Measurements from ENCODE around the gene PTAFR. TPM values are rescaled to one million over a fixed set of nuclear protein-coding genes. Genes with fewer than 3 reads are reported as not detected.

Gene PTAFR
- total RNA-seq, 1 donor from 2014 or later: 0.19 TPM

DNA sequence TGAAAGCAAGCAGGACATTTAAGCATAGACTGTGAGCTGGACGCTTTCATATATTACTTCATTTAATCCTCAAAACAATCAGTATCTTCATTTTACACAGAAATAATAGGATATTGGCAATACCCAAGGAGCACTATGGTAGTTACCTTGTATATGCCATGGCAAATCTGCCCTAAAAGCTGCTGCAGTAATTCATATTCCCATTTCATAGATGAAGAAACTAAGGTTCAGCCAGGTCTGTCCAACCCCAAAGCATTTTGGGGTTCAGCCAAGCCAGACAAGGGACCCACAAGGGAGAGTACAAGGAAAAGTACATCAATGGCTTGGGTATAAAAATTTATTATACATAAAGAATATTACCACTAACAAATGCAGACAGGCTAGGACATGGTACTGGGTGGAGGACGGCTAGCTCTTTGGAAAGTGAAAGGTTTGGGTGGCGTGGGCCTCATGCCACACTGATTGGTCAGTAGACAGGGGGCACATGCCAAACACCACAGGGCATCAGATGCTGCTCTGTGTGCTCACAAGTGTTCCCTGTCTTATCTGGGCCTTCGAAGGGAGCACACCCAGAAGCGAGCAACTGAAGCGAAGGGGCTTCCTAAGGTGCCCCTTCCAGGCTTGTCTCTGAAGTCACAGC lies 23.9 kb upstream of the PTAFR start:
- Mint-ChIP-seq H3K9me3 (ENCODE audit: low read depth) (no peaks in the 10 kb centered on the region), H3K27ac (peak overlapping the region; percentile 16), H3K4me3 (ENCODE audit: low read depth) (no peak overlapping the region), H3K4me1 (ENCODE audit: low read depth) (no peaks in the 10 kb centered on the region), H3K27me3 (no peaks in the 10 kb centered on the region), H3K36me3 (ENCODE audit: insufficient read depth) (peaks cover 26% of the 10 kb centered on the region)
- DNase-seq (ENCODE audit: low spot score, unreplicated experiment): no peak
- TF ChIP-seq, protein P1, sequence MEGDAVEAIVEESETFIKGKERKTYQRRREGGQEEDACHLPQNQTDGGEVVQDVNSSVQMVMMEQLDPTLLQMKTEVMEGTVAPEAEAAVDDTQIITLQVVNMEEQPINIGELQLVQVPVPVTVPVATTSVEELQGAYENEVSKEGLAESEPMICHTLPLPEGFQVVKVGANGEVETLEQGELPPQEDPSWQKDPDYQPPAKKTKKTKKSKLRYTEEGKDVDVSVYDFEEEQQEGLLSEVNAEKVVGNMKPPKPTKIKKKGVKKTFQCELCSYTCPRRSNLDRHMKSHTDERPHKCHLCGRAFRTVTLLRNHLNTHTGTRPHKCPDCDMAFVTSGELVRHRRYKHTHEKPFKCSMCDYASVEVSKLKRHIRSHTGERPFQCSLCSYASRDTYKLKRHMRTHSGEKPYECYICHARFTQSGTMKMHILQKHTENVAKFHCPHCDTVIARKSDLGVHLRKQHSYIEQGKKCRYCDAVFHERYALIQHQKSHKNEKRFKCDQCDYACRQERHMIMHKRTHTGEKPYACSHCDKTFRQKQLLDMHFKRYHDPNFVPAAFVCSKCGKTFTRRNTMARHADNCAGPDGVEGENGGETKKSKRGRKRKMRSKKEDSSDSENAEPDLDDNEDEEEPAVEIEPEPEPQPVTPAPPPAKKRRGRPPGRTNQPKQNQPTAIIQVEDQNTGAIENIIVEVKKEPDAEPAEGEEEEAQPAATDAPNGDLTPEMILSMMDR (IDR thresholded peaks at IDR 0.05; ENCODE audit: unreplicated experiment): no peak

DNA sequence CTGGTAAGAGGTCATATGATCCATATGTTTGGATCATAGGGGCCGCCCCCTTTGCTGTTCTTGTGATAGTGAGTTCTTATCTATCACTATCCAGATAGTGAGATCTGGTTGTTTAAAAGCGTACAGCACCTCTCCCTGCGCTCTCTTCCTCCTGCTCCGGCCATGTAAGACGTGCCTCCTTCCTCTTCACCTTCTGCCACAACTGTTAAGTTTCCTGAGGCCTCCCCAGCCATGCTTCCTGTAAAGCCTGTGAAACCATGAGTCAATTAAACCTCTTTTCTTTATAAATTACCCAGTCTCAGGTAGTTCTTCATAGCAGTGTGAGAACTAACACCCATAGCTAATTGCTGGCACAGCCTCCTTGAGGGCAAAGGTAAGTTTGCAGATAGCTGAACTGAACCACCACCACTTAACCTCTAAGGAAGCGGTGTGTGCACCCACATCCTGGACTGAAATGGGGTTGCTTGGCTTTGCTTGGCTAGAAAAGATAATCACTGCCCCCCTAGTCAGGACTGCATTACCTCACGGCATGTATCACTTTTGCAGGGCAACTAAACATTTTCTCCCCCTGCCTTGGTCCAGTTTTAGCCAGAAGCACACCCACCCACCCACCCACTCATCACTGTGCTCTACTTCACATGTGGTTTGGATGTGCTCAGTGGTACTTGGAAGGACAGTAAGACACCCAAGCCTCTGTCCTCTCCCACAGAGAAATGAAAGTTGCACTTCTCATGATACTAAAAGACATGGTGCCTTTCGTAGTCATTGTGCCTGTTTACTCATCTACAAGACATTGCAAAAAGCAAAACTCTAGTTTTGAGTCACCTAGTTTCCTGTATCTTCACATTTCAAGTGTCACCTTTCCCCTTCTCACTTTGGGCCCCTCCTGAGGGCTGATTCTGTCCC lies 23.1 kb upstream of the PTAFR start:
- no peak overlapping the region for H3K4me3 Mint-ChIP-seq (ENCODE audit: low read depth)
- no peak for DNase-seq (ENCODE audit: low spot score, unreplicated experiment)
- H3K27ac Mint-ChIP-seq: peak overlapping the region; percentile 15
- TF ChIP-seq, protein P1 (IDR thresholded peaks at IDR 0.05; ENCODE audit: unreplicated experiment): no peak
- H3K27me3 Mint-ChIP-seq: no peaks in the 10 kb centered on the region
- no peaks in the 10 kb centered on the region for H3K4me1 Mint-ChIP-seq (ENCODE audit: low read depth)
- H3K36me3 Mint-ChIP-seq (ENCODE audit: insufficient read depth): peaks cover 24% of the 10 kb centered on the region
- H3K9me3 Mint-ChIP-seq (ENCODE audit: low read depth): no peaks in the 10 kb centered on the region

DNA sequence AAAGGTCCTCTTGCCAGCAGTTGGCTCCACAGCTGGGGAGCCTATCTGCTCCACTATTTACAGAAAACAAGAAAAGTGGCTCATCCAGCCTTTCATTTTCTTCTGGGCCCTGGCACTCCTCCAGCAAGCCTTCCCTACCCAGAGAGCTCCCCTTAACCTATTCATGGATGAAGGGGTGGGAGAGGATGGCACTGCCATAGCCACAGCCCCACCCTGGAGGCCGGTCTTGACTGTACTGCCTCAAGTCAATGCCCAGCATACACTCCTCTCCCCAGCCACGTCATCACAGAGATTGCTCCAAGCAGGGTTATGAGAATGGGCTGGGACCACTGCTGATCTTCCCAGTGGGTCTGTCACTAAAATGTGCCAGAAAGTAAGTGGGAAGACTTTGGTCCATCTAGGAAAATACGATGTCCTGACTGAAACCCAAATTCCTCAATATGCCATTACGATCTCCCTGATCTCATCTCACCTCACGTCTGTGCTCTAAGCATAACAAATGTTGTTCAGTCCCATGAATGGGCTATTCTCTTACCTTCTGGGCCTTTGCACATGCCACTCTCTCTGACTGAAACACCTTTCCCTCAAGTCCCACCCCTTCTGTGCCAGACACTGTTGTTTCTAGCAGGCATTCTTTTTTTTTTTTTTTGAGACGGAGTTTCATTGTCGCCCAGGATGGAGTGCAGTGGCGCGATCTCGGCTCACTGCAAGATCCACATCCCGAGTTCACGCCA lies 21.4 kb upstream of the PTAFR start:
- Mint-ChIP-seq H3K27ac (no peak overlapping the region), H3K36me3 (ENCODE audit: insufficient read depth) (peaks cover 19% of the 10 kb centered on the region), H3K4me3 (ENCODE audit: low read depth) (no peak overlapping the region), H3K9me3 (ENCODE audit: low read depth) (no peaks in the 10 kb centered on the region), H3K27me3 (no peaks in the 10 kb centered on the region), H3K4me1 (ENCODE audit: low read depth) (no peaks in the 10 kb centered on the region)
- no peak for DNase-seq (ENCODE audit: low spot score, unreplicated experiment)
- TF ChIP-seq, protein P1 (IDR thresholded peaks at IDR 0.05; ENCODE audit: unreplicated experiment): no peak

DNA sequence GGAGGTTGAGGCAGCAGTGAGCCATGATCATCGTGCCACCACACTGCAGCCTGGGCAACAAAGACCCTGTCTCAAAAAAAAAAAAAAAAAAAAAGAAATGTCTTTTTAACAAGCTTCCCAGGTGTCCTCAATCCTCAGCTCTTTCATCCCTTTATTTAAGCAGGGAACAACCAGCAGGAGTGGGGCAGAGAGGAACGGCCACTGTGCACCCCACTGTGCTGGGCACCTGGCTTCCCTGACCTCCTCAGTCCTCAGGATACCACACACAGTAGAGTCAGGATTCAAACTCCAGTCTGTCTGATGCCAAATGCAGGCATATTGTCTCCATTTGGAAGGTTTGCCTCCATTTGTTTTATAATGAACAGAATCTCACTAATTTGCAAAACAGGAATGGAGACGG lies 19.8 kb upstream of the PTAFR start:
- TF ChIP-seq, protein P1 (IDR thresholded peaks at IDR 0.05; ENCODE audit: unreplicated experiment): no peak
- Mint-ChIP-seq H3K36me3 (ENCODE audit: insufficient read depth) (peaks cover 19% of the 10 kb centered on the region), H3K27ac (no peak overlapping the region), H3K4me3 (ENCODE audit: low read depth) (no peak overlapping the region), H3K27me3 (no peaks in the 10 kb centered on the region), H3K9me3 (ENCODE audit: low read depth) (no peaks in the 10 kb centered on the region), H3K4me1 (ENCODE audit: low read depth) (no peaks in the 10 kb centered on the region)
- no peak for DNase-seq (ENCODE audit: low spot score, unreplicated experiment)

DNA sequence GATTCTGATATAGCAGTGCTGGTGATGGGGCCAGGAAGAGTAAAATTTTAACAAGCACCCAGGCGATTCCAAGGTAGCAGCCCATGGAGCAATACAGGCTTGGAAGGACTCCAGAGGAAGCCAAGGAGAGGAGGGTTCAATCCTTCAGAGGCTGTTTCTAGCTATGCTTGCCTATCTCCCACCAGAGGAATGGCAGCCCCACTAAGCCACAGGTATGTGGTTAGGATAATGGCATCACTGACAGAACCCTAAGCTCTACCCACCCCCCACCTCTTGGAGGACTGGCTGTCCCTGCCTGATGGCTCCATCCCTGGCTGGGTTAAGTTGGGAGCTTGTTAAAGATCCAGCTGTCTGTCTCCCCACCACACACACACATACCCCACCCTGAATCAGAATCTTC lies 19.3 kb upstream of the PTAFR start:
- no peaks in the 10 kb centered on the region for H3K4me1 Mint-ChIP-seq (ENCODE audit: low read depth)
- H3K9me3 Mint-ChIP-seq (ENCODE audit: low read depth): no peaks in the 10 kb centered on the region
- no peak for DNase-seq (ENCODE audit: low spot score, unreplicated experiment)
- TF ChIP-seq, protein P1 (IDR thresholded peaks at IDR 0.05; ENCODE audit: unreplicated experiment): no peak
- H3K27ac Mint-ChIP-seq: no peak overlapping the region
- no peaks in the 10 kb centered on the region for H3K27me3 Mint-ChIP-seq
- no peak overlapping the region for H3K4me3 Mint-ChIP-seq (ENCODE audit: low read depth)
- peaks cover 15% of the 10 kb centered on the region for H3K36me3 Mint-ChIP-seq (ENCODE audit: insufficient read depth)
